GM21737 (cell line): ENCODE results near the gene RBM5.

Experiments
- ATAC-seq: cut with Tn5 transposase; IDR thresholded peaks from one replicate; pipeline ENCODE4 v1.9.1; 2021; ENCODE audit warnings: mild to moderate bottlenecking, moderate library complexity; ENCODE audit not compliant: unreplicated experiment

Gene RBM5

DNA sequence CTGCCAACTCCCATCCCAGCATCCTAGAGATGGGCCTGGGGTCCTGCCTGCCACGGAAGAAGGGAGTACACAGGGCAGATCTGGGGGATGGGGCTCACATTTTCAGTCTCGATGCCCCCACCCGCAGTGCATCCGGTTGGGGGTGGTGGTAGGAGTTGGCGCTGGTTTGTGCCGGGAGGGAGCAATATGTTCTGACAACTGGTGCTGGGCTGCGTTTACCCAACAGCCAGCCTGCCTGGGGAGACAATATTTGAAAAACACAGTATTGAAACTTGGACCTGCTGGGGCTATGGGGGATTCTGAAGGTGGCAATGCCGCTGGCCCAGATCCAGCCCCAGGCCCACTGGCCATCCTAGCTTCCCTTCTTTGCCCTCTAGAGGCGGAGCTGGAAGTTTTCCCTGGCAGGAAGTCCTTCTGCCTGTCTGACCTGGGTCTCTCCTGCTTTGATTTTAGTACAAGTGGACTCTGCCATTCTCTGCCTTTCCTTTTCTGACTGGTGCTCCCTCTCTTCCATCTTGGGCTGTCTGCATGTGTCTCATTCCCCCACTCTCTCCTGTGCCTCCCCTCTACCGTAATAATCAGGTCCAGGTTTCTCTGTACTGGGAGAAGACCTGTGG, 69.9 kb downstream of the RBM5 start:
- ATAC-seq = no peak

DNA sequence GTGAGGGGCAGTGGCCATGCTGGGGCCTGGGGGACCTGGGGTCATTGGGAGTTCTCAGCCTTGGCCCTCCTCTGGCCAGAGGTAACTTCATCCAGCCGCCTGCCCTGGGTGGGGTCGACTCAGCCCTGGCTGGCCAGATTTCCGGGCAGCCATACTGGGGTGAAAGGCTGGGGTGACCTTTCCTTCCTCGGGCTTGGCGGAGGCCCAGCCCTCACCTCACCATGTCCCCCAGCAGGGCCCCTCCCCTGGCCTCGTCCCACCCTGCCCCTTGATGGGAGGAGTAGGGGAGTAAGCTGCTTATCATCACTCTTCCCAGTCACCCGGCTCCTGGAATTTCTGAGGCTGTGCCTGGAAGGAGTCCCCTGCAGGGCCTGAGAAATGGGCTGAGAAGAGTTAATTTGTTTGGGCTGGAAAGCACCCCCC, 71.9 kb downstream of the RBM5 start:
- ATAC-seq = no peak

DNA sequence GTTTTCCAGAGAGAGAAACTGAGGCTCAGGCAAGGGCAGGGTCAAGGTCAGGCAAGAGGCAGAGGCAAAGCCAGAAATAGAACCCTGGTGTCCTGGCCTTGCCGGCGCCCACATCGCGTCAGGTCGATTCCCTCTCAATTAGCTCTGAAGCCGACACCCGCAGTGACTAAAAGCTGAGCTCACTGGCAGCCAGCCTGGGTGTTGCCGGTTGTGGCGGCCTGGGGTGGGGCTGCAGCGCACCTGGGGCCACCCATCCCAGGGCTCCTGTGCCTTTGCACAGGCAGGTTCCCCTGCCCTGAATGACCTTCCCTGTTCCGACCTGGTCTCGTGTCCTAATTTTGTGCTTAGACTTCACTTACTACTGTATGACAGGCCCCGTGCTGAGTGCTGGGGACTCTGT, 72.6 kb downstream of the RBM5 start:
- ATAC-seq = no peak

DNA sequence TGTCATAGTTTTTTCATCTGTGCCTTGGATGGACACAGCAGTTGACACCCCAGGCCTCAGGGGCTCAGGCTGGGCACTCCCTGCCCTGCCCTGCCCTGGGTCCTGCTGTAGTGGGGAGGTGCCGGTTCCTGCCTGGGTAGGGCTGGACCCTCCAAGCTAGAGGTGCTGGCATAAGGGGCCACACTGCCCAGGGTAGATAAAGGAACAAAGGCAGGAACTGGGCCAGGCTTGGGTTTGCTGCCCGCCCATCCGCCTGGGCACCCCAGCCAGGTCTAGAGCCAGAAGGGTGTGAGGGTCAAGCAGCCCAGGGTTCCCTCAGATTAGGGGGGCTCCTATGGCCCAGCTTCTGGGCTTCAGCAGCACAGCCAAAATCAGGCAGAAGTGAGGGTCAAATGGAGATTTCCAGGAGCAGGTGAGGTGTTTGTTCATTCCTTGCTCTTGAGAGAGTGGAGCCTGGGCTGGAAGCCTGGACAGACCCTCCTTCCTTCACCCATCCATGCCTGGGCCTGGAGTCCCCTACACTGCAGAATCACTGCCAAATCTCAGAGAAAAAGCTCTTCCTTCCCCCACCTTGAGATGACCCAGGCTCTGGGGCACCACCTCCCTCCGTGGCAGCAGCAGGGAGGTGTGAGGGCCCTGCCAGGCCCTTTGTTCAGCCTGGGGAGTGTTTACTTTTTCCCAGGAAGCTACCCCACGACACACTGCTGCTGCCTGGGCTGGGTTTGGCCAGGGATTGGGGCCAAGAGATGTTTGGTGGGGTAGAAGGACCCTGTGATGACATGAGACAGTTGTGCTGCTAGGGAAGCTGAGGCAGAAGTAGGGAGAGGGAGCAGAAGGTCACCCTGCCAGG, 73.5 kb downstream of the RBM5 start:
- no peak for ATAC-seq

DNA sequence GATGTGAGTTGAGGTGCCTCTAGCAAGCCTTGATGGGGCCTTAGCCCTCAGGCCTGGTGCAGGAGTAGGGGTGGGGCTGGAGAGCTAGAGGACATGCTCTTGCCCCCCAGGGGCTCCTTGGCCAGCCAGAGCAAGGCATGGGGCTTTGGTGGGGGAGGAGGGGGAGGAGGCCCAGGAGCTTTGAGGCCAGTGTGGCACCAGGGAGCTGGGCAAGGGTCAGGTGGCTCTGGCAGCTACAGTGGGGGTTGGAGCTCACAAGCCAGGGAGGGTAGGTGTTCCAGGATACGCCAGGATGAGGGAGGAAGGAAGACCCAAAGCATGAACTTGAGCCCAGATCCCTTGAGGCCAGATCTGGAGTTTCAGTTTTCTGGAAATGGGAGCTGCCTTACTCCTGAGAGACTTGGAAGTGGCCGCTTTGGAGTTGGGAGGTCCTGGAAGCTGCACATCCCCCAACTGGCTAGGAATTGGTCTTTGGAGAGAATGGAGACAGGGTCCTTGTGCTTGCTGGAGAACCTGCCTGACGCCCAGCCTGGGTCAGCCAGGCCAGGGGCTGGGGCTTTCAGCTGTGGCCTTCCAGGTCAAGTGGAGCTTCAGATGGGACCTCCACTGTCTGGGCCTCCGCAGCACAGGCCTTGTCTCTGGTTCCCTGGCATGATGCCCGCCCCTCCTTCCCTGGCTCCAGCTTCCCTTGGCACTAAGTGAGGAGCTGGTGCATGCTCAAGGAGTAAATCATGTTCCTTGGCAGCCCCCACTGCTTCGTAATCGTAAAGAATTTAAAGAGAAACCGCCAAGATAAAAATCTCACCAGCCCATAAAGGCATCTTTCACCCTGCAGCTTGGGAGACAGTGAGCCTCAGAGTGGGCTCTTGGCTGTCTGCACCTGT, 75.1 kb downstream of the RBM5 start:
- ATAC-seq = no peak

DNA sequence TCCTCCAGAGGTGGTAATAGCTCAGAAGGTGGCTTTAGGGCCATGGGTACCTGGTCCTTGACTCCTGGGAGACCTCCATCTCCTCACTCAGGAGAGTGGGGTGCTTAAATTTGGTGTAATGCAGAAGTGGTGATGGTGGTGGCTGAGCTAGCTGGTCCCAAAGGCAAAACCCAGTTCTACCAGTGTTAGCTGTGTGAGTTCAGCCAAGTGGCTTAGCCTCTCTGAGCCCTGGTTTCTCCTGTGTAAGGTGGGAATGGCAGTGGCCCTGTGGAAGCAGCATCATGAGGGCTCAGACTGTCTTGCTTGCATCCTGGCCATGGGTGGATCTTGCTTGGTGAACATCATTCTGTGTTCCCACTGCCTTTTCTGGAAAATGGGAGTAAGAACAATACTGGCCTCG, 75.8 kb downstream of the RBM5 start:
- ATAC-seq = no peak

DNA sequence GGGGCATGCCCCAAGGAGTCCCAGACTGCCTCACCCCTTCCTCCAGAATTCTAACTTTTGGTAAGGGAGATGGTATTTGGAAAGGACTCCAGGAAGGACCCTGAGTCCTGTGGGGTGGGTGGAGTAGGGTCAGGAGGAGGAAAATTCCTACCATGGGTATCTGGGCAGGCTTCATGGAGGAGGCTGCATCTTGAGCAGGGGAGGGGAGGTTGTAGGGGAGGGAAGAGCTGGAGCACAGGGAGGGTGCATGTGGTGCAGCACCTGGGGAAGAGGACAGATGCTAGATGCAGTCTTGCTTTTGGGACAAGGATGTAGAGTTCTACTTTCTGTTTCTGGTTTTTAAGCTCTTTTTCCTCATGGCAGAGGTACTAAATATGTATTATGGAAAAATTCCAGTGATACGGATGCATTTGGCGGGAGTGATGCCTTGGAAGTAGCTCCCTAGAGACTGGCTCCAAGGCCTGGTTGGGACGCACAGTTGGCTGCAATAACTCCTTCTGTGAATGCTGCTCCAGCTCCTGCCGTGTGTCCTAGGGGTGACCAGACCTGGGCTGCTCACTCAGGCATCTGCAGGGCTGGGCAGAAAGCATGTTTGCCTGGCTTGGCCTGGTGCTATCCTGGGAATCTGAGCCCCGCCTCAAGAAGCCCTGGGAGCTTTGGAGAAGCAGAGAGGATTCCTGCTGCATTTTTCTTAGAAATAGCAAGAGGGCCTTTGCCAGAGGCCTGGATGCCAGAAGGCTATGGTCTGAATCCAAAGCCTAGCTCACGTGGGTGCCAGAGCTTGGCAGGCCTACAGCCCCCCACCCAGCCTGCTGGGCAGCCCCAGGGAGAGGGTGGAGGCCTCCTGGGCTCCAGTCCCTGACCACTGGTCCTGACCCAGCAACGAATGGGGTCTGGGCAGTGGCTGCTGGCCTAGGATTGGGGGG, 76.5 kb downstream of the RBM5 start:
- no peak for ATAC-seq

DNA sequence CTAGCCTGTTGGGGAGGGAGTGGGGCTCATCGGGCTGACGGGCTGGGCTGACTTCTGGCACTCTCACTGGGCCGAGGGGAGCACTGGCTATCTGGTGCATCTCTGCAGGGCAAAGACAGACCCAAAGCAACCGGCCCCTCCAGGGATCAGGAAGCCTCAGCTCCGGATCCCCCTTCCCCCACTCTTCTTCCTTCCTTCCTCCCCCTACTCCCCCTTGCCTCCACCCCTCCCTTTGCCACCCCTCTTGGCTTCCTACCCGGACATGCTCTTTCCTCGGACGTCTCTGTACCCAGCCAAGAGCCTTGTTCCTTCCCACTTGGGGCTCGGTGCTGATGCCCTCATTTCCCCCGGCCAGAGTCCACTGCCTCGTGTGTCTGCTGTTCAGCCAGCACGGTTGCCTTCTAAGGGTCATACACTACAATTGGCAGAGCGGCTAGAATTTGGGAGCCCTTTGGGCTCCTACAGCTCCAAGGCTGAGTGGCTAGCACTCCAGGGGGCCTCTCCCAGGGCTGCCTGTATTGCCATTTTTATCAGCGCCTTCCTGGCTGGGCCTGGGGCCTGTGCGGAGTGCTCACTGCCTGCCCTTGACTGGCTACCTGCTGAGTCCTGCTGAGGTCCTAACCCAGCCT, 77.3 kb downstream of the RBM5 start:
- ATAC-seq = no peak

DNA sequence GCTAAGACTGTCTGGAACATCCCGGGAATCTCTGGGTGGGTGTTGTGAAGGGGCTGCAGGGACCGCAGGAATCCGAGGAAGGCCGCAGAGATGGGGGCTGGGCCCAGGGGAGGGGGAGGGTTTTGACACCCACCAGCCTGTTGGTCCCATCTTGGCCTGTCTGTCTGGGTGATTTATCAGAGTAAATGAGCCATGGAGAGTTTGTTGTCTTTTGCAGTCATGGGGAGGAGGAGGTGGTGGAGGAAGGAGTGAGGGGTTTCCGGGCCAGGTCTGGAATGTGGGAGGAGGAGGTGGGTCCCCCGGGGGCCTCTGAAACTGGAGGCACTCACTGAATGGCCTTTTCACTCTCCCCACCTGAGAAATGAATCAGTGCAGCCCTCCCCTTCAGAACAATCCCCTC, 77.9 kb downstream of the RBM5 start:
- no peak for ATAC-seq

DNA sequence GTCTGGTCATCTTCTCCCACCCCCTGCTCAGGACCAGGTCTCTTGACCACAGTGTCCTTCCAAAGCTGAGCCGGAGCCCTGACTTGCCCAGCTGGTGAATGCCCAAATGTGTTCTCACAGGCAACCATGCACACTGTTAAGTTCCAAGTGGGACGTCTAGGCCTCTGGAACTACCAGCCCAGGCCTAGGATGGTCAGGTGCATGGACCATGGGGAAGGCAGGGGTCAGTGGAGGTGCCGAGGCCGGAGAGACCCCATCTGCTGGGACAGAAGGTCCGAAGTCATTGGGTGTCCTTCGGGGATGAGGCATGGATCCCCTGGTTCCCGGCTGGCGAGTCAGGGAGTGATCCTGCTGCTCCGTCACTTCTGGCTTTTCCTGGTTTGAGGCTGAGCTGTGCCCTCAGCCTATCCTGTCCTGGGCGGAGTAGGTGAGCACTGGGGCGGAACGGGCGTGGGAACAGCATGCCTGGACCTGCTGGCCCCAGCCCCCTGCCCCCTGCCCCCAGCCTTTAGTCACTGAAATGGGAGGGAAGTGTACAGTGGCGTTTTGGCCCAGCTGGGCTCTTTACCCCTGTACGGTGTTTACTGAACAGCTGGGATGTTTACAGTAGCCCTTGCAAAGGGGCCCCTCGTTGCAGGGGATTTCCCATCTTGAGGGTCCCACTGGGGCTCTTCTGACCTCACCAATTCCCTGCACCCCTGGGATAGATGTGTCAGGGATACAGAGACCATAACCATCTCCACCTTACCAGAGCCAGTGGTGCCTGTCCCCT, 78.5 kb downstream of the RBM5 start:
- ATAC-seq = no peak

DNA sequence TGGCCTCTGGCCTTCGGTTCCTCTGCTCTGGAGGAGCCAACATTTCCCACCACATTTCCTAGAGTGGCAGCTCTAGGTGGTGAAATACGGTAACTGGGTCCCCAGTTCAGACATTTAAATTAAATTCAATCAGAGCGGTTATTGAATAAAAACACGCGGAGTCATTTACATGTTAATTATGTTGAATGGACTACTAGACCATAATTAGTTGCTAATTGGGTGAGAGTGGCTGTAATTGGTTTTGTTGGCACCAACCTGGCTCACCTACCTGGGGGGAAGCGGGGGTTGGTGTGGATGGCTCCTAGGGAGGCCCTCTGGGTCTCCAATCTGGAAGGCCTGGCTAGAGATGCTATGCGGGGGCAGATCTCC, 79.1 kb downstream of the RBM5 start:
- no peak for ATAC-seq

DNA sequence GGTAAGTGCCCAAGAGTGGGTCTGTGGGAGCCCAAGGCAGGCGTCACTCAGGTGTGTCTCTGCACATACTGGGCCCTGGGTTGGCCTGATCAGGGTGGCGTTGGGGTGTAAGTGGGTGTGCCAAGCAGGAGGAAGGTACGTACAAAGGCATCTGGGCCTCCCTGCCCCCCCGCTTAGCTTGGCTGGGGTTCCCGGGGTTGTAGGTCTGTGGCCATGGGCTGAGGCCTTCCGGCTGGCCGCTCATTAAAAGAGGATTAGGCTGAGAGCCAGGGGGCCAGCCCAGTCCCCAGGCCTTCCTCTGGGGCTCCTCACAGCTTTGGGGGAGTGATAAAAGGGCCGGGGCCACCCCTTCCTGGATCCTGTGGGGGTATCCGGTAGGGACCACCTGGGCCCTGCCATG, 79.7 kb downstream of the RBM5 start:
- no peak for ATAC-seq
